HL-60 (cell line): Measurements from ENCODE around the gene SYT15B.
"Not testable (repeated sequence)": the region's sequence is repeated elsewhere in the genome, so short reads cannot be mapped to it uniquely, and the experiment has no call there.

Experiments
- CTCF ChIP-seq: IDR thresholded peaks from one replicate; pipeline ENCODE4 v1.5.1; 2011; ENCODE audit warnings: low read length, control low read depth, inconsistent platforms; ENCODE audit not compliant: insufficient read depth
- GABPA ChIP-seq: IDR thresholded peaks from 2 replicates; pipeline ENCODE4 v1.6.1; 2012; ENCODE audit warnings: low read depth
- POLR2AphosphoS5 ChIP-seq: IDR thresholded peaks from 2 replicates; pipeline ENCODE4 v1.6.1; 2012; ENCODE audit warnings: low read depth
- REST ChIP-seq: IDR thresholded peaks from 2 replicates; pipeline ENCODE4 v1.6.1; 2012; ENCODE audit warnings: low read depth; ENCODE audit not compliant: insufficient replicate concordance
- SPI1 ChIP-seq: IDR thresholded peaks from 2 replicates; pipeline ENCODE4 v1.6.1; 2012; ENCODE audit warnings: low read depth, mild to moderate bottlenecking, borderline replicate concordance

GRCh38 chr10:47767236-47767635 lies 3.8 kb upstream of the SYT15B start:
- TF ChIP-seq REST, CTCF, POLR2AphosphoS5, GABPA, SPI1: not testable (repeated sequence)
